ENCODE results near the gene MZT2A.
"Not testable (repeated sequence)": the region's sequence is repeated elsewhere in the genome, so short reads cannot be mapped to it uniquely, and the experiment has no call there.

DNA sequence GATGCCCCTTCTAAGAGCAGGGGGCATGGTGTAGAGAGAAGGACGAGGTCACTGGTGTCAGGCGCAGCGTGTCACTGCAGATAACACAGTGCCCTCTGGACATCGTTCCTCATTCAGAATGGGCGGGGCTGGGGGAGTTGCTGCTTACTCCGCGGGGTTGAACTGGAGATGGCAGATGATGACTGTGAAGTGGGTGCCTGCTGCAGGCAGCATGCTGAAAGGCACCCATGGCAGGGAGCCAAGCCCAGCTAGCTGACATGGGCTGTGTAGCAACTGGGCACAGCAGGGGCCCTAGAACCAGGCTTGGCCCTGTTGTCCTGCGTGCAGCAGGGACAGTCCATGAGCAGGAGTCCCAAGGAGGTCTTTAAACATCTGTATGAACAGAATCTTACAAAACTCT is 20.6 kb downstream of the MZT2A start:
- TF ChIP-seq EZH2phosphoT487 (IDR thresholded peaks at IDR 0.05; ENCODE audit: borderline replicate concordance, low read length); CTCF (conservative IDR thresholded peaks at IDR 0.05; ENCODE audit: low read depth, low read length): not testable (repeated sequence)

Measured in PC-3 (cell line).